T-helper 1 cell treated with Interleukin-12 subunit alpha and Interleukin-12 subunit beta and Interleukin-4 antibody, amounts not matched to agents 30 μg/mL and 1 μg/mL, for 36 hours (primary cell): Measurements from ENCODE around the gene TMEM200B.
"Not testable (repeated sequence)": the region's sequence is repeated elsewhere in the genome, so short reads cannot be mapped to it uniquely, and the experiment has no call there.

Experiments used
- H3K27ac Mint-ChIP-seq: one replicate; pipeline ENCODE4 v1.8.0; 2021; ENCODE audit warnings: mild to moderate bottlenecking, mixed read lengths
- H3K27me3 Mint-ChIP-seq: one replicate; pipeline ENCODE4 v1.8.0; 2021; ENCODE audit warnings: low read depth, mixed read lengths
- H3K36me3 Mint-ChIP-seq: one replicate; pipeline ENCODE4 v1.8.0; 2021; ENCODE audit warnings: low read depth, mixed read lengths
- H3K4me1 Mint-ChIP-seq: one replicate; pipeline ENCODE4 v1.8.0; 2021; ENCODE audit warnings: low read depth, mixed read lengths
- H3K4me3 Mint-ChIP-seq: one replicate; pipeline ENCODE4 v1.8.0; 2021; ENCODE audit warnings: mild to moderate bottlenecking, moderate library complexity, mixed read lengths
- H3K9me3 Mint-ChIP-seq: one replicate; pipeline ENCODE4 v1.8.0; 2021; ENCODE audit warnings: mixed read lengths

The TMEM200B gene

DNA sequence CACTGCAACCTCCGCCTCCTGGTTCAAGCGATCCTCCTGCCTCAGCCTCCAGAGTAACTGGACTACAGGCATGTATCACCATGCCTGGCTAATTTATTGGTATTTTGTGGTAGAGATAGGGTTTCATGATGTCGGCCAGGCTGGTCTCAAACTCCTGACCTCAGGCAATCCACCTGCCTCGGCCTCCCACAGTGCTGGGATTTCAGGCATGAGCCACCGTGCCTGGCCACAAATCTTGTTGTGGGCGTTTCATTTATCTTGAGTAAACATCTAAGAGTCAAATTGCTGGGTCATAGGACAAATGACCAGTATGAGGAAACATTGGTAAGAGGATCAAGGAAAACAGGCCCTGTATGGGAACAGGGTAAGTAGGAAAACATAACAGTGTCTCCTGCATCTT is 17.9 kb downstream of the TMEM200B start:
- no peak overlapping the region for H3K4me3 Mint-ChIP-seq
- no peaks in the 10 kb centered on the region for H3K27me3 Mint-ChIP-seq
- no peak overlapping the region for H3K27ac Mint-ChIP-seq
- H3K4me1 Mint-ChIP-seq, result no peaks in the 10 kb centered on the region
- H3K9me3 Mint-ChIP-seq, result no peaks in the 10 kb centered on the region
- peaks cover 14% of the 10 kb centered on the region for H3K36me3 Mint-ChIP-seq

DNA sequence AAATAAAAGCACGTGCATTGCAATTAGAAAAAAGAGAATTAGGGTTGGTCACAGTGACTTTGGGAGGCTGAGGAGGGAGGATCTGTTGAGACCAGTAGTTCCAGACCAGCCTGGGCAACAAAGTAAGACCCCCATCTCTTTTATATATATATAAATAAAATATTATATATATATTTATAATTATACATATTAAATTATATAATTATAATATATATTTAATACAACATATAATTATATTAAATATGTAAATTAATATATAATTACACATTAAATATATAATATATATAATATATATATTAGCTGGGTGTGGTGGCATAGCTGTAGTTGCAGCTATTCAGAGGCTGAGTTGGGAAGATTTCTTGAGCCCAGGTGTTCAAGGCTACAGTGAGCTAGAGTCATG is 23.2 kb downstream of the TMEM200B start:
- H3K4me3 Mint-ChIP-seq, result no peak overlapping the region
- H3K36me3 Mint-ChIP-seq, result peaks cover 24% of the 10 kb centered on the region
- H3K9me3 Mint-ChIP-seq, result no peaks in the 10 kb centered on the region
- H3K4me1 Mint-ChIP-seq, result peaks cover 5% of the 10 kb centered on the region
- H3K27me3 Mint-ChIP-seq, result no peaks in the 10 kb centered on the region
- no peak overlapping the region for H3K27ac Mint-ChIP-seq

DNA sequence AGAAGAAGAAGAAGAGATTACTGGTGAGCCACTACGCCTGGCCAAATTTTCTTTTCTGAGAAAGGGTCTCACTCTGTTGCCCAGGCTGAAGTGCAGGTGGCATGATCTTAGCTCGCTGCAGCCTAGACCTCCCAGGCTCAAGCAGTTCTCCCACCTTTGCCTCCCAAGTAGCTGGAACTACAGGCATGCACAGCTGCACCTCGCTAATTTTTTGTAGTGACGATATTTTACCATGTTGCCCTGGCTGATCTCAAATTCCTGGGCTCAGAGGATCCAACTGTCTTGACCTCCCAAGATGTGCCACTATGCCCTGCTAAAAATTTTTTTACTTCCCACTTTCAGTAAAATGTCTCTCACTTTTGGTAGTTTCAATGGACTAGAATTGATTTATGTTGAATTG is 24.4 kb downstream of the TMEM200B start:
- H3K9me3 Mint-ChIP-seq, result no peaks in the 10 kb centered on the region
- H3K4me1 Mint-ChIP-seq, result peaks cover 5% of the 10 kb centered on the region
- no peaks in the 10 kb centered on the region for H3K27me3 Mint-ChIP-seq
- peaks cover 24% of the 10 kb centered on the region for H3K36me3 Mint-ChIP-seq
- H3K27ac Mint-ChIP-seq, result no peak overlapping the region
- H3K4me3 Mint-ChIP-seq, result no peak overlapping the region

DNA sequence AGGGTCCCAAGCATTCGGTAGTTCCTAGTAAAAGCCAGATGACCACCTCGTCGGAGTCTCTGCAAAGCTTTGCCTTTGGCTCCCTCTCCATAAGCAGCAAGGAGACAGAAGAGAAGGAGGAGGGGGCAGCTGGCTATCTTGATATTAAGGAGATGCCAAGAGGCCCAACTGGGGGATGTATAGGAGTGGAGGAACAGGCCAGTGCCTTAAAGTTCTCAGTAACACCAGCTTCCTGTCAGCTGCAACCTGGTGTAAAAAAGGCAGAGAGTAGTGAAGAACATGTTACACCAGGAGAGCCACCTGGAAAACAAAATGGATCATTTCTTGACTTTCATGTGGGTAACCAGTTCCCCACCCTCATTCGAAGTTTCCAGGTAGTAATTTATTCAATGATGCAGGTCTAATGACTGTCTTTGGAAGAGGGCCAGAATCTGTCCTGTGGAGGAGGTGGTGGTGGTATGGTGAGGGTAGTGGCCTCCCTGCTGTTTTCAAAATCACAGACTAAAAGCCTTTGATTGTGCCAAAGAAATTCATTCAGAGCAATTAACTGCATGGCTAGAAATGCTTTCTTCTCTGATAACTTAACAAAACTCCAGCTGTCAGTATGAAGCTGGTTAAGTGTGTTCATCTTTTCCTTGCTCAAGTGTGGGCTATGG is 27.3 kb downstream of the TMEM200B start:
- Mint-ChIP-seq H3K27ac (no peak overlapping the region), H3K27me3 (no peaks in the 10 kb centered on the region), H3K4me1 (peaks cover 5% of the 10 kb centered on the region), H3K4me3 (no peak overlapping the region), H3K9me3 (peaks cover 6% of the 10 kb centered on the region), H3K36me3 (peaks cover 34% of the 10 kb centered on the region)

DNA sequence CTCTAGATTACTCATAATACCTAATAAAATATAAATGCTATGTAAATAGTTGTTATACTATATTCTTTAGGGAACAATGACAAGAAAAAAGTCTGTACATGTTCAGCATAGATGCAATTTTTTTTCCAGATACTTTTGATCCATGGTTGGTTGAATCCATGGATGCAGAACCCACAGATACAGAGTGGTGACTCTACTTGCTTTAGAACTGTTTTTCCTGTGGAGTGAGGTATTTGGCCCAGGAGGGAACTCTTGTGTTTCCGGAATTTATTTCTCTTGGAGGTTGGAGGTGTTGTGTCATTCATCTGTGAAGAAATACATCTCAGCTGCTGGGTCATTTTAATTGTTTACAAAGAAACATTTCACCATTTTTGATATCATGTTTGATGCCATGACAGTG is 28.7 kb downstream of the TMEM200B start:
- Mint-ChIP-seq H3K36me3 (peaks cover 40% of the 10 kb centered on the region), H3K4me3 (no peak overlapping the region), H3K9me3 (peaks cover 6% of the 10 kb centered on the region), H3K27me3 (no peaks in the 10 kb centered on the region), H3K4me1 (peaks cover 5% of the 10 kb centered on the region), H3K27ac (no peak overlapping the region)

DNA sequence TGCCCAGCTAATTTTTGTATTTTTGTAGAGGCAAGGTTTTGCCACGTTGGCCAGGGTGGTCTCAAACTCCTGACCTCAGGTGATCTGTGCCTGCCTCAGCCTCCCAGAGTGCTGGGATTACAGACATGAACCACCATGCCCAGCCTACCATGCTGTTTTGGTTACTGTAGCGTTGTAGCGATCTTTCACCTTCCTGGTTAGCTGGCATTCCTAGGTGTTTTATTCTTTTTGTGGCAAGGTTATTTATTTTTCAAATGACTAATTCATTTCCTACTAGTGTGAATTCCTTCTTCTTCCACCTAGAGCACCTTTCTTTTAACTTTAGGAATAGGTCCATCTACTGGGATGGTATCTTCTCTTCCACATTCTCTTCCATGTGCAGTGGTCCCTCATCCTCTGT is 29.3 kb downstream of the TMEM200B start:
- Mint-ChIP-seq H3K36me3 (peaks cover 40% of the 10 kb centered on the region), H3K4me1 (peaks cover 5% of the 10 kb centered on the region), H3K27ac (no peak overlapping the region), H3K4me3 (no peak overlapping the region), H3K27me3 (no peaks in the 10 kb centered on the region), H3K9me3 (peaks cover 6% of the 10 kb centered on the region)

DNA sequence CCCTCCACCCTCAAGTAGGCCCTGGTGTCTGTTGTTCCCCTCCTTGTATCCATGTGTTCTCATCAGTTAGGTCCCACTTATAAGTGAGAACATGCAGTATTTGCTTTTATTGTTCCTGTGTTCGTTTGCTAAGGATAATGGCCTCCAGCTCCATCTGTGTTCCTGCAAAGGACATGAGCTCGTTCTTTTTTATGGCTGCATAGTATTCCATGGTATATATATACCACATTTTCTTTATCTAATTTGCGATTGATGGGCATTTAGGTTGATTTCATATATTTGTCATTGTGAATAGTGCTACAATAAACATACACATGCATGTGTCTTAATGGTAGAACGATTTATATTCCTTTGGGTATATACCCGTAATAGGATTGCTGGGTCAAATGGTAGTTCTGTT is 31.0 kb downstream of the TMEM200B start:
- H3K27ac Mint-ChIP-seq, H3K27me3 Mint-ChIP-seq, H3K4me1 Mint-ChIP-seq, H3K4me3 Mint-ChIP-seq, H3K9me3 Mint-ChIP-seq: not testable (repeated sequence)
- H3K36me3 Mint-ChIP-seq, result peaks cover 36% of the 10 kb centered on the region

DNA sequence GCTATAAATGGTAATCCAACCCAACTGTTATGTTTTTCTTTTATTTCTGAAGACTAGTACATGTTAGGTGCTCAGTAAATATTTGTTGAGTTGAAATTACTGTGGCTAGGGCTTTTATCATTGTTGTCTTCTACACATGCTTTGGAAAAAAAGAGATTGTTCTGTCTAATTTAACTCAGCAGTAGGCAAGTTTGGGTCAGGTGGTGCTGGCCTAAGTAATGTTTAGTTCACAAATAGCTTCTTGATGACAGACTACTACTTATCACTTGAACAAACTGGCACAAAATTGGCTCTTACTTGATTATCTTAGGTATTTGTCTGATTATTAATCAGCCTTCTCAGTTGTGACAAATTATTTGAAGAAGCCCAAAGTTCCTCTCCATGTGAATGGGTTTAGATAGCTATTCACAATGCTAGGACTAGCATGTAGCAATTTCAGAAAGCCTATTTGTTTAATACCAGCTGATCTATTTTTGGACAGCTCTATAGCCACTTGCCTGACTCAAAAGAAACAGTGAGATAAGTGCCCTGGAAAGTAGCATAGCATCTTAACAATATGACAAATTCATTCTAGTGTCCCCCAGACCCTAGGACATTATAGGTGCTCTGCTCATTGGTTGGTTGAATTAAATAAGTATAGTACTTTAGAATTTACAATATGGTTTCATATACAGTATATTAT is 32.6 kb downstream of the TMEM200B start:
- Mint-ChIP-seq H3K36me3 (peaks cover 28% of the 10 kb centered on the region), H3K9me3 (peaks cover 6% of the 10 kb centered on the region), H3K27me3 (no peaks in the 10 kb centered on the region), H3K27ac (no peak overlapping the region), H3K4me3 (no peak overlapping the region), H3K4me1 (peaks cover 2% of the 10 kb centered on the region)

DNA sequence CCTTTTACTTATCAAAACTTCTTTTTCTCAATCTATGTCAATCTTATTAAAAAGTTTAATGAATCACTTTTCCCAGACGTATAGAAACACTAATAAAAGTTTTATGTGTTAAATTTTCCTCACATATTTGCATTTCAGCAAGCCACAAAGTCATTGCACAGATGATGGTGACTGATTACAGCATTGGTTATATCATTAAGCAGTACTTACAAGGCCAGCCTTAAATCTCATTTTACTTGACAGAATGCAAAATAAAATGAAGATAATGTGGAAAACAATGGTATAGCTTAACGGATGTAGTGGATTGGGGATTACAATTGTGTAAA is 39.5 kb downstream of the TMEM200B start:
- no peaks in the 10 kb centered on the region for H3K9me3 Mint-ChIP-seq
- H3K27ac Mint-ChIP-seq, result no peak overlapping the region
- H3K4me1 Mint-ChIP-seq, result no peaks in the 10 kb centered on the region
- H3K27me3 Mint-ChIP-seq, result no peaks in the 10 kb centered on the region
- no peak overlapping the region for H3K4me3 Mint-ChIP-seq
- H3K36me3 Mint-ChIP-seq, result peaks cover 2% of the 10 kb centered on the region

DNA sequence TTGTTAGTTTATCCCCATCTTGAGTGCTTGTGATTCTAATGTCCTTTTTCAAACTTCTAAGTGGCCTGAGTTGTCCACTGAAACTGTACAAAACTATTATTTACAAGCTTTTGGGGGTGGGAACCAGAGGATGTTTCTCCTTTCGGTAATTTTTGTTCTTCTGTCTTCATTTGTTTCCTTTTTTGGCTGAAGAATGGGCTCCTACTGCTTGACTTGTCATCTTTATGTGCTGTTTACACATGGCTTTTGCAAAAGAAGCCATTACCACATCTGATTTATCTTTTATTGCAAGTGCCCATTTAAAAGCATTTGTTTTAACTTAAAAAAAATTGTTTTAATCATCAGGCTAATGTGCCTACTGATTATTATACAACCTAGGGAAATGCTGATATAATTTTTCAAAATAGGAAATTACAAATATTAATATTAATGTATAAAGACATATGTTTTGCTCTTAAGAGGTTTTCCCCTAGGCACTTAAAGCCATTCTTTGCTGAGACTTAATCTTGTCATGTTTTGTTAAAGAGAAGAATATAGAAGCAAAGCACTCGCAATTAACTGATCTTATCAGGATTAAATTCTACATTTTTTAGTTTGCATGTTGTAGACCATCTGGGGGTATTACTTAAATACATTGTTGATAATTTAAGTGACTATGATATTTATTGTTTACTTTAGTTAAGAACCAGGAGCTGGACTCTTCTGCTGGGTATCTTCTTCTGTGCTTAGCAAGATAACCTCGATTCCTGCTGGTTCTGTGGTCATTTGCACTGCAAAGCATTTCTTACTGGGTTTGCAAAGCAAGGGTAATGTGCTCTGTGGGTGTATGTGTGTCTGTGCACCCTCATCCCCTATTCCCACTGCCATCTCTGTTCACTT is 40.1 kb downstream of the TMEM200B start:
- Mint-ChIP-seq H3K27me3 (no peaks in the 10 kb centered on the region), H3K9me3 (no peaks in the 10 kb centered on the region), H3K4me3 (no peak overlapping the region), H3K4me1 (no peaks in the 10 kb centered on the region), H3K36me3 (peaks cover 2% of the 10 kb centered on the region), H3K27ac (no peak overlapping the region)

DNA sequence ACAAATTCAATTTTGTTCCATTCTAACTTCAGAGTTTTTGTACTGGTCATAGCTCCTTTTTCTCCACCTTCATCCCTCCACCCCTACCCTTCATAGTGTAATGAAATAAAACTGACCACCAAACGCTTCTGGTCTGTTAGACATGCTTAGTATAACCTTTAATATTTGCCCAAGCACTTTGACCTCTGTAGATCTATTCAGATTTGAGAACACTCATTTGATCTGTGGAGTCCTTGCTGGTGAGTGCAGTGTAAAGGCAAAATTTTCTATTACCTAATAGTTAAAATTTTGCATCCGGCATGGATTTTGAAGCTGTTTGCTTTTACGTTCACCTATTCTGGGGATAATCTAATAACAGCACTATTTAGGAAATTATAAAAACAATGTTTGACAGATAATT is 41.2 kb downstream of the TMEM200B start:
- no peaks in the 10 kb centered on the region for H3K4me1 Mint-ChIP-seq
- H3K27me3 Mint-ChIP-seq, result no peaks in the 10 kb centered on the region
- H3K9me3 Mint-ChIP-seq, result no peaks in the 10 kb centered on the region
- H3K36me3 Mint-ChIP-seq, result peaks cover 2% of the 10 kb centered on the region
- no peak overlapping the region for H3K27ac Mint-ChIP-seq
- H3K4me3 Mint-ChIP-seq, result no peak overlapping the region

DNA sequence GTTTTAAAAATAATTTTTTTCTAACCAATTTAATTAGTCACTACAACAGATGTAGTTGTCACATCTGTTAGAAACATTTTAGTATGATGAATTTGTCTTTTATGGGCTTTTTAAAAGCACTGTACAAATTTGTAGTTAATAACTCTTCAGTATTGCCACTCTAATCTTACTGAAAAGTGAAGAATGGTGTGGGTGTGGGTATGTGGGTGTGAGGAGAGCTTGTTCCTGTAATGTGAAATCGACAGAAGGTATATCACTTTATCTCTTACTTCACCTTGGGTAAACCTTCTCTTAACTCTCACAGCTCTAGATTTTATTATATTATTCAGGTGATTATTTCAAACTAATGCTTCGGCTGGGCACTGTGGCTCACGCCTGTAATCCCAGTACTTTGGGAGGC is 42.5 kb downstream of the TMEM200B start:
- Mint-ChIP-seq H3K36me3 (peaks cover 2% of the 10 kb centered on the region), H3K4me1 (no peaks in the 10 kb centered on the region), H3K4me3 (no peak overlapping the region), H3K27me3 (no peaks in the 10 kb centered on the region), H3K9me3 (no peaks in the 10 kb centered on the region), H3K27ac (no peak overlapping the region)

DNA sequence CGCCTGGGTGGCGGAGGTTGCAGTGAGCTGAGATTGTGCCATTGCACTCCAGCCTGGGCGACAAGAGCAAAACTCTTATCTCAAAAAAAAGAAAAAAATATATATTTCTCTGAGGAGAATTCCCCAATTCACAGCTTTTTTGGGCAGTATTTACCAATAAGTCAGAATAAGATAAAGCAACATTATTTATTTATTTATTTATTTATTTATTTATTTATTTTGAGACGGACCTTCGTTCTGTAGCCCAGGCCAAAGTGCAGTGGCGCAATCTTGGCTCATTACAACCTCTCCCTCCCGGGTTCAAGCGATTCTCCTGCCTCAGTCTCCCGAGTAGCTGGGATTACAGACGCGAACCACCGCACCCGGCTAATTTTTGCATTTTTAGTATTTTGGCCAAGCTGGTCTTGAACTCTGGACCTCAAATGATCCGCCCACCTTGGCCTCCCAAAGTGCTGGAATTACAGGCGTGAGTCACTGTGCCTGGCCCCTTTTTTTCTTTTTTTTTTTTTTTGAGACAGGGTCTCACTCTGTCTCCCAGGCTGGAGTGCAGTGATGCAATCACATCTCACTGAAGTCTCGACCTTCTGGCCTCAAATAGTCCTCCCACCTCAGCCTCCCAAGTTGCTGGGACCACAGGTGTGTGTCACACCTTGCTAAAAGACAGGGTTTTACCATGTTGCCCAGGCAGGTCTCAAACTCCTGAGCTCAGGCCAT is 43.6 kb downstream of the TMEM200B start:
- not testable (repeated sequence) for H3K9me3 Mint-ChIP-seq, H3K36me3 Mint-ChIP-seq, H3K27me3 Mint-ChIP-seq, H3K4me3 Mint-ChIP-seq, H3K27ac Mint-ChIP-seq, H3K4me1 Mint-ChIP-seq

DNA sequence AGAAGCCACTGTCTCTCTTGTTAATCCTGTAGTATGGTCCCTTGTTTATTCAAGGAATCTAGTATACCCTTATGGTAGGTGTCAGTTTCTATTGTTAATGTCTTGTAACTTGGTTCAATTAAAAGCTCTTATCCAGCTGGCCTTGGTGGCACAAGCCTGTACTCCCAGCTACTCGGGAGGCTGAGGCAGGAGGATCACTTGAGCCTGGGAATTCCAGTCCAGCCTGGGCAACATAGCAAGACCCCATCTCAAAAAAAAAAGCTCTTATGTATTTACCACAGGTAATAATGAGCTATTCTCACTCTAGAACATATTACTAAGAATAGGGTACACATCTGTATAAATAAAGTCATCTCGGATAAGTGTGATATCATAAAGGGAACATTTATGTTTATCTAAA is 46.5 kb downstream of the TMEM200B start:
- Mint-ChIP-seq H3K4me1 (no peaks in the 10 kb centered on the region), H3K27ac (no peak overlapping the region), H3K4me3 (no peak overlapping the region), H3K27me3 (no peaks in the 10 kb centered on the region), H3K36me3 (peaks cover 5% of the 10 kb centered on the region), H3K9me3 (no peaks in the 10 kb centered on the region)
